K562 (cell line): Measurements from ENCODE around the gene NT5E. TPM values are rescaled to one million over a fixed set of nuclear protein-coding genes. Genes with fewer than 3 reads are reported as not detected.

Experiments used
- ATAC-seq: fragments of 200-7000 bp; cut with Tn5 transposase; 3 replicates; pipeline ENCODE4 v1.9.1; 2020; ENCODE audit warnings: moderate library complexity
- BruUV-seq: library from RNA; stranded (reverse); fragments of 400-500 nt; replicated peaks from 2 replicates; lab custom pipeline; 2021; lab: Mats Ljungman, UMichigan
- CTCF ChIA-PET: fragments of 300-600 bp; formaldehyde crosslinking; extraction: SDS; loops from one replicate; lab custom pipeline; 2021; ENCODE audit warnings: low intra/inter-chr PET ratio; lab: Yijun Ruan, JAX
- POLR2A ChIA-PET: fragments of 300-600, 350-650 bp; sonication (Branson Sonifier 250); formaldehyde crosslinking; extraction: SDS; loops from one replicate; lab custom pipeline; 2021; ENCODE audit warnings: antibody characterized with exemption, inconsistent platforms; lab: Yijun Ruan, JAX
- DNase-seq, 4 experiments: peaks; one replicate each; pipeline versions ENCODE4 v3.0.0 to v3.0.0-alpha.2; 2011 to 2018; ENCODE audit warnings: low spot score in 3 of 4, mixed read lengths in 3 of 4; ENCODE audit errors: extremely low read depth in 1 of 4
- FAIRE-seq: peaks from 2 replicates; lab custom pipeline; 2011; peaks lifted over from hg19 to GRCh38; lab: Jason Lieb, UNC
- H2AFZ ChIP-seq: 2 replicates; pipeline ENCODE4 v1.6.0; 2011; ENCODE audit warnings: low read depth, low read length, control low read depth, inconsistent platforms
- H3K27ac ChIP-seq: fragments of 200-600 bp; 3 replicates; pipeline ENCODE4 v1.8.0; 2011; ENCODE audit warnings: low read depth, mild to moderate bottlenecking, control low read depth, inconsistent platforms, low read length, moderate library complexity, mixed read lengths; ENCODE audit errors: extremely low read depth
- H3K27me3 ChIP-seq, 2 experiments: fragments of 300-600 bp in 1 of 2; 2 replicates in 1 of 2; 3 replicates in 1 of 2; pipeline versions ENCODE4 v1.6.0 to v1.8.0; 2011; ENCODE audit warnings: inconsistent platforms in 2 of 2, low read length in 2 of 2, mild to moderate bottlenecking in 1 of 2, mixed read lengths in 1 of 2, moderate library complexity in 1 of 2; ENCODE audit not compliant: control insufficient read depth in 2 of 2, insufficient read depth in 2 of 2
- H3K36me3 ChIP-seq: fragments of 300-600 bp; 3 replicates; pipeline ENCODE4 v1.8.0; 2011; ENCODE audit warnings: mild to moderate bottlenecking, low read length, inconsistent platforms; ENCODE audit not compliant: control insufficient read depth, insufficient read depth
- H3K4me1 ChIP-seq, 2 experiments: fragments of 200-600 bp in 1 of 2; replicated peaks in 1 of 2; 2 replicates in 1 of 2; 3 replicates in 1 of 2; pipeline versions ENCODE4 v1.5.1 to v1.8.0; 2011; ENCODE audit warnings: inconsistent platforms in 2 of 2, low read length in 2 of 2, mild to moderate bottlenecking in 1 of 2, mixed read lengths in 1 of 2, moderate library complexity in 1 of 2; ENCODE audit not compliant: control insufficient read depth in 2 of 2, insufficient read depth in 2 of 2
- H3K4me2 ChIP-seq: 2 replicates; pipeline ENCODE4 v1.6.1; 2011; ENCODE audit warnings: low read length, control low read depth, inconsistent platforms, mixed read lengths; ENCODE audit not compliant: insufficient read depth
- H3K4me3 ChIP-seq: fragments of 200-600 bp; sonication (generic), shearing (Covaris generic); 2 replicates; pipeline ENCODE4 v1.5.1; 2016; ENCODE audit warnings: control low read depth, inconsistent platforms
- H3K79me2 ChIP-seq: fragments of 200-600 bp; 3 replicates; pipeline ENCODE4 v1.8.0; 2011; ENCODE audit warnings: low read length, inconsistent platforms; ENCODE audit not compliant: control insufficient read depth, insufficient read depth
- H3K9ac ChIP-seq, 2 experiments: 2 replicates each; pipeline versions ENCODE4 v1.6.0 to v1.6.1; 2011; ENCODE audit warnings: low read depth in 2 of 2, low read length in 2 of 2, control low read depth in 1 of 2, inconsistent platforms in 1 of 2, mild to moderate bottlenecking in 1 of 2, mixed read lengths in 1 of 2; ENCODE audit not compliant: insufficient read depth in 1 of 2
- H3K9me1 ChIP-seq: one replicate; pipeline ENCODE4 v1.6.0; 2011; ENCODE audit warnings: inconsistent platforms, mild to moderate bottlenecking, low read length, moderate library complexity; ENCODE audit not compliant: control insufficient read depth, insufficient read depth
- H3K9me3 ChIP-seq: replicated peaks from 2 replicates; pipeline ENCODE4 v1.5.1; 2011; ENCODE audit warnings: low read depth, low read length, inconsistent platforms; ENCODE audit not compliant: control insufficient read depth, insufficient read depth
- H4K20me1 ChIP-seq: replicated peaks from 2 replicates; pipeline ENCODE4 v1.6.1; 2011; ENCODE audit warnings: low read length, inconsistent platforms, mixed read lengths; ENCODE audit not compliant: control insufficient read depth, insufficient read depth
- MCM2 ChIP-seq: fragments of 450-650 bp; IDR thresholded peaks from 2 replicates; pipeline ENCODE4 v1.6.1; 2017; ENCODE audit warnings: low read depth, mild to moderate bottlenecking
- MNT ChIP-seq, 2 experiments: fragments of 450-650 bp; conservative IDR thresholded peaks; 2 replicates each; pipeline ENCODE4 v1.6.1; 2017; ENCODE audit warnings: mild to moderate bottlenecking in 2 of 2, moderate library complexity in 2 of 2
- RUNX1 ChIP-seq: sonication (generic); IDR thresholded peaks from 2 replicates; pipeline ENCODE4 v1.6.1; 2016; ENCODE audit warnings: antibody characterized with exemption, low read depth
- ZNF224 ChIP-seq: sonication (generic); formaldehyde crosslinking; IDR thresholded peaks from 2 replicates; pipeline ENCODE4 v1.8.0; 2022; ENCODE audit warnings: mild to moderate bottlenecking, missing genetic modification reagents
- WGBS: fragments of 100-300 bp; shearing (Covaris generic); methylation state at CpG from one replicate; pipeline ENCODE4 v1.1.6; 2016; ENCODE audit warnings: low coverage, mixed read lengths; ENCODE audit not compliant: insufficient coverage; ENCODE audit errors: missing lambda C conversion rate; 5-methylcytosine and 5-hydroxymethylcytosine counted together
- in situ Hi-C: fragments of 300-500 bp; cut with MboI; formaldehyde crosslinking; loops from 4 replicates; pipeline ENCODE4 v1.15.0; 2018; ENCODE audit warnings: inconsistent platforms, mixed read lengths
- intact Hi-C: fragments of 100-400 bp; cut with micrococcal nuclease; formaldehyde crosslinking; loops from 2 replicates; pipeline ENCODE4 v1.14.2; 2022
- polyA plus RNA-seq, 8 experiments: library from polyadenylated mRNA; depleted of rRNA in 4 of 8; stranded (reverse) in 5 of 8; unstranded in 3 of 8; fragments of >200 nt; fragmentation: Nextera tagmentation in 2 of 8; fragmentation: Illumina TruSeq in 1 of 8; extraction: Ambion mirVana in 2 of 8; extraction: Trizol in 1 of 8; gene quantifications; 2 replicates each; pipeline versions ENCODE4 v1.2.1 to v1.2.3, GENCODE V29; 2011 to 2014; ENCODE audit warnings: inconsistent platforms in 1 of 8, missing spikeins in 1 of 8
- total RNA-seq, 7 experiments: library from RNA; depleted of rRNA in 6 of 7; stranded (reverse); fragments of >200 nt in 6 of 7; fragmentation: Illumina TruSeq in 2 of 7; extraction: Trizol in 2 of 7; gene quantifications; 2 replicates each; pipeline versions ENCODE4 v1.2.1 to v1.2.3, GENCODE V29; 2011 to 2021; ENCODE audit warnings: low replicate concordance in 1 of 7
- TF ChIP-seq, protein P1 (sequence below), 2 experiments: fragments of 450-650 bp in 1 of 2; IDR thresholded peaks; 2 replicates each; pipeline ENCODE4 v1.6.1; 2011 to 2017; ENCODE audit warnings: low read depth in 2 of 2, antibody characterized with exemption in 1 of 2, borderline replicate concordance in 1 of 2, low read length in 1 of 2, mild to moderate bottlenecking in 1 of 2, mixed read lengths in 1 of 2; ENCODE audit not compliant: control insufficient read depth in 1 of 2

The NT5E gene
- total and polyA plus RNA-seq, 9 of the 15 experiments (the other 6 are each of a cell fraction or from before 2014, with no cell fraction given), result 0.01 to 0.13 TPM; not detected in 7

GRCh38 chr6:85460154-85460920 lies 10.5 kb downstream of the NT5E start:
- no TSS peak for BruUV-seq
- no peak for ATAC-seq
- peaks cover 2 to 4% of the 10 kb centered on the region in 2 experiments; a peak in 1 of 5 replicates for H3K27me3 ChIP-seq
- no peak overlapping the region for H3K9ac ChIP-seq
- no peak overlapping the region for H3K27ac ChIP-seq
- H4K20me1 ChIP-seq, result no peaks in the 10 kb centered on the region
- no peaks in the 10 kb centered on the region for H3K9me1 ChIP-seq
- no peak overlapping the region for H2AFZ ChIP-seq
- FAIRE-seq, result no peak
- no peaks in the 10 kb centered on the region for H3K36me3 ChIP-seq
- DNase-seq, result no peak
- in situ Hi-C loops (no loop called here), intact Hi-C loops (no loop called here)
- TF ChIP-seq, protein P1, sequence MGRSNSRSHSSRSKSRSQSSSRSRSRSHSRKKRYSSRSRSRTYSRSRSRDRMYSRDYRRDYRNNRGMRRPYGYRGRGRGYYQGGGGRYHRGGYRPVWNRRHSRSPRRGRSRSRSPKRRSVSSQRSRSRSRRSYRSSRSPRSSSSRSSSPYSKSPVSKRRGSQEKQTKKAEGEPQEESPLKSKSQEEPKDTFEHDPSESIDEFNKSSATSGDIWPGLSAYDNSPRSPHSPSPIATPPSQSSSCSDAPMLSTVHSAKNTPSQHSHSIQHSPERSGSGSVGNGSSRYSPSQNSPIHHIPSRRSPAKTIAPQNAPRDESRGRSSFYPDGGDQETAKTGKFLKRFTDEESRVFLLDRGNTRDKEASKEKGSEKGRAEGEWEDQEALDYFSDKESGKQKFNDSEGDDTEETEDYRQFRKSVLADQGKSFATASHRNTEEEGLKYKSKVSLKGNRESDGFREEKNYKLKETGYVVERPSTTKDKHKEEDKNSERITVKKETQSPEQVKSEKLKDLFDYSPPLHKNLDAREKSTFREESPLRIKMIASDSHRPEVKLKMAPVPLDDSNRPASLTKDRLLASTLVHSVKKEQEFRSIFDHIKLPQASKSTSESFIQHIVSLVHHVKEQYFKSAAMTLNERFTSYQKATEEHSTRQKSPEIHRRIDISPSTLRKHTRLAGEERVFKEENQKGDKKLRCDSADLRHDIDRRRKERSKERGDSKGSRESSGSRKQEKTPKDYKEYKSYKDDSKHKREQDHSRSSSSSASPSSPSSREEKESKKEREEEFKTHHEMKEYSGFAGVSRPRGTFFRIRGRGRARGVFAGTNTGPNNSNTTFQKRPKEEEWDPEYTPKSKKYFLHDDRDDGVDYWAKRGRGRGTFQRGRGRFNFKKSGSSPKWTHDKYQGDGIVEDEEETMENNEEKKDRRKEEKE (IDR thresholded peaks at IDR 0.05; ENCODE audit: borderline replicate concordance in 1 of 2, control insufficient read depth in 1 of 2, low read depth in 2 of 2, low read length in 1 of 2), result no peak
- TF ChIP-seq MCM2 (no peak), ZNF224 (CRISPR knock-in tag) (no peak), MNT (conservative IDR thresholded peaks at IDR 0.05) (no peak), RUNX1 (no peak)
- CTCF ChIA-PET, result no interaction called here
- POLR2A ChIA-PET, result no interaction called here
- WGBS, result 5% methylated on average over 4 of the region's 4 CpGs
- no peaks in the 10 kb centered on the region for H3K4me1 ChIP-seq
- H3K9me3 ChIP-seq, result no peaks in the 10 kb centered on the region
- no peak overlapping the region for H3K4me3 ChIP-seq
- H3K79me2 ChIP-seq, result no peaks in the 10 kb centered on the region
- H3K4me2 ChIP-seq, result no peak overlapping the region
